SIG-M5 (cell line): ENCODE measurements around the gene LRRTM4.
"Not testable (repeated sequence)": the region's sequence is repeated elsewhere in the genome, so short reads cannot be mapped to it uniquely, and the experiment has no call there.

ENCODE experiments used
- DNase-seq: peaks from one replicate; lab custom pipeline; 2025; lab: John Stamatoyannopoulos, UW

LRRTM4 gene

GRCh38 chr2:77164021-77164420 lies 358.2 kb downstream of the LRRTM4 start:
- DNase-seq = not testable (repeated sequence)

GRCh38 chr2:77161009-77161408 lies 361.2 kb downstream of the LRRTM4 start:
- no peak for DNase-seq

- no peak for DNase-seq
Measured at GRCh38 chr2:77156599-77156998, 365.6 kb downstream of the LRRTM4 start.

GRCh38 chr2:77155511-77155910 lies 366.7 kb downstream of the LRRTM4 start:
- no peak for DNase-seq

GRCh38 chr2:77149565-77149964 lies 372.6 kb downstream of the LRRTM4 start:
- DNase-seq = no peak

- DNase-seq = no peak
Measured at GRCh38 chr2:77147153-77147552, 375.0 kb downstream of the LRRTM4 start.

GRCh38 chr2:77144772-77145171 lies 377.4 kb downstream of the LRRTM4 start:
- no peak for DNase-seq

GRCh38 chr2:77142141-77142540 lies 380.0 kb downstream of the LRRTM4 start:
- no peak for DNase-seq

GRCh38 chr2:77128479-77128878 lies 393.7 kb downstream of the LRRTM4 start:
- not testable (repeated sequence) for DNase-seq

- DNase-seq = no peak
Measured at GRCh38 chr2:77127345-77127744, 394.8 kb downstream of the LRRTM4 start.

- no peak for DNase-seq
Measured at GRCh38 chr2:77121518-77121917, 400.7 kb downstream of the LRRTM4 start.

- no peak for DNase-seq
Measured at GRCh38 chr2:77119333-77119732, 402.8 kb downstream of the LRRTM4 start.

GRCh38 chr2:77108915-77109314 lies 413.3 kb downstream of the LRRTM4 start:
- no peak for DNase-seq

- no peak for DNase-seq
Measured at GRCh38 chr2:77105008-77105407, 417.2 kb downstream of the LRRTM4 start.

- DNase-seq = no peak
Measured at GRCh38 chr2:77104554-77104953, 417.6 kb downstream of the LRRTM4 start.

- DNase-seq = no peak
Measured at GRCh38 chr2:77102927-77103326, 419.2 kb downstream of the LRRTM4 start.

GRCh38 chr2:77101796-77102452 lies 420.3 kb downstream of the LRRTM4 start:
- no peak for DNase-seq

GRCh38 chr2:77099961-77100360 lies 422.2 kb downstream of the LRRTM4 start:
- DNase-seq = no peak

- DNase-seq = not testable (repeated sequence)
Measured at GRCh38 chr2:77095525-77095924, 426.7 kb downstream of the LRRTM4 start.

GRCh38 chr2:77095096-77095495 lies 427.1 kb downstream of the LRRTM4 start:
- no peak for DNase-seq

GRCh38 chr2:77088424-77088823 lies 433.8 kb downstream of the LRRTM4 start:
- not testable (repeated sequence) for DNase-seq

- no peak for DNase-seq
Measured at GRCh38 chr2:77087987-77088414, 434.2 kb downstream of the LRRTM4 start.

- no peak for DNase-seq
Measured at GRCh38 chr2:77086478-77086877, 435.7 kb downstream of the LRRTM4 start.

GRCh38 chr2:77086051-77086450 lies 436.1 kb downstream of the LRRTM4 start:
- no peak for DNase-seq
